ENCODE data around the gene SUMO3.

Gene SUMO3

DNA sequence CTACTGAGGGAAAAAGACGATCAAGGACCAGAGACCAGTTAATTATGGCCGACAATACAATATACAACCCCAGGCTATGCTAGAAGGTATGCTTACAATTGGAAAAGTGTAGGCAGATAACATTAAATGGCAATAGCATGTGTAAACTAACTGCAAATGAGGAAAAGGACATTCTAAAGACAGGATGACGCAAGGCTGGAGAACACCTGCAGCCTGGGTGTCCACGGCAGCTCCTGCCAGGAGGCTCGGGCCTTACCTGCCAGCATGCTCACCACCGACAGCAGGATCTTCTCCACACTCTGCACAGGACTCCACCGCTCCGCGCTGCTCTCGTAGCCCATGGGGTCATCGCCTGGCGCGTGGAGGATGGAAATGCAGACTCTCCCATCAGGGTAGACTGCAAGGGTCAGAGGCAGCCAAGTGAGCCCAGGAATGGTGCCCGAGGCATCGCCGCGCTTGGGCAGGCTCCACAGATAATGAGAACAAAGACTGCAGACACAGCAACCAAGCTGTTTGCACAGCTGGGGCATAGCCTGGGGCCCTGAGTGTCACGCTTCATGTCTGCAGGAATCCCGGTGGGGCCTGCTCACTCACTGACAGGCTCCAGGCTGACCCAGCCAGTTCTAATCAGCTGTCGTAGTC, 44.5 kb downstream of the SUMO3 start:
- H3K79me2 ChIP-seq (ENCODE audit: insufficient read depth, low read length) = peaks cover 2% of the 10 kb centered on the region; the same call in 1 of the 2 replicates
- no peak overlapping the region for H3K4me2 ChIP-seq (ENCODE audit: low read length)
- H4K20me1 ChIP-seq (ENCODE audit: insufficient read depth, low read length) = no peaks in the 10 kb centered on the region
- TF ChIP-seq, protein P1, sequence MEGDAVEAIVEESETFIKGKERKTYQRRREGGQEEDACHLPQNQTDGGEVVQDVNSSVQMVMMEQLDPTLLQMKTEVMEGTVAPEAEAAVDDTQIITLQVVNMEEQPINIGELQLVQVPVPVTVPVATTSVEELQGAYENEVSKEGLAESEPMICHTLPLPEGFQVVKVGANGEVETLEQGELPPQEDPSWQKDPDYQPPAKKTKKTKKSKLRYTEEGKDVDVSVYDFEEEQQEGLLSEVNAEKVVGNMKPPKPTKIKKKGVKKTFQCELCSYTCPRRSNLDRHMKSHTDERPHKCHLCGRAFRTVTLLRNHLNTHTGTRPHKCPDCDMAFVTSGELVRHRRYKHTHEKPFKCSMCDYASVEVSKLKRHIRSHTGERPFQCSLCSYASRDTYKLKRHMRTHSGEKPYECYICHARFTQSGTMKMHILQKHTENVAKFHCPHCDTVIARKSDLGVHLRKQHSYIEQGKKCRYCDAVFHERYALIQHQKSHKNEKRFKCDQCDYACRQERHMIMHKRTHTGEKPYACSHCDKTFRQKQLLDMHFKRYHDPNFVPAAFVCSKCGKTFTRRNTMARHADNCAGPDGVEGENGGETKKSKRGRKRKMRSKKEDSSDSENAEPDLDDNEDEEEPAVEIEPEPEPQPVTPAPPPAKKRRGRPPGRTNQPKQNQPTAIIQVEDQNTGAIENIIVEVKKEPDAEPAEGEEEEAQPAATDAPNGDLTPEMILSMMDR (IDR thresholded peaks at IDR 0.05; ENCODE audit: low read length) = no peak
- TF ChIP-seq EZH2 (IDR thresholded peaks at IDR 0.05; ENCODE audit: borderline replicate concordance, low read length) = no peak
- no peak overlapping the region for H3K4me3 ChIP-seq (ENCODE audit: low read depth, low read length, poor library complexity, severe bottlenecking)
- H3K27ac ChIP-seq (ENCODE audit: low read depth, low read length, poor library complexity, severe bottlenecking) = no peak overlapping the region
- no peak overlapping the region for H3K9ac ChIP-seq (ENCODE audit: low read length)
- peaks cover 96% of the 10 kb centered on the region for H3K36me3 ChIP-seq (ENCODE audit: insufficient read depth, low read length)
- no peaks in the 10 kb centered on the region for H3K27me3 ChIP-seq (ENCODE audit: insufficient read depth, low read length)
- H2AFZ ChIP-seq (ENCODE audit: low read length) = no peak overlapping the region
- H3F3A ChIP-seq (ENCODE audit: insufficient read depth, low read length) = no peaks in the 10 kb centered on the region
- no peaks in the 10 kb centered on the region for H3K9me3 ChIP-seq (ENCODE audit: low read length)
- H3K9me2 ChIP-seq (ENCODE audit: low read depth, low read length) = no peaks in the 10 kb centered on the region
- no peaks in the 10 kb centered on the region for H3K4me1 ChIP-seq (ENCODE audit: insufficient read depth, low read length, severe bottlenecking)

DNA sequence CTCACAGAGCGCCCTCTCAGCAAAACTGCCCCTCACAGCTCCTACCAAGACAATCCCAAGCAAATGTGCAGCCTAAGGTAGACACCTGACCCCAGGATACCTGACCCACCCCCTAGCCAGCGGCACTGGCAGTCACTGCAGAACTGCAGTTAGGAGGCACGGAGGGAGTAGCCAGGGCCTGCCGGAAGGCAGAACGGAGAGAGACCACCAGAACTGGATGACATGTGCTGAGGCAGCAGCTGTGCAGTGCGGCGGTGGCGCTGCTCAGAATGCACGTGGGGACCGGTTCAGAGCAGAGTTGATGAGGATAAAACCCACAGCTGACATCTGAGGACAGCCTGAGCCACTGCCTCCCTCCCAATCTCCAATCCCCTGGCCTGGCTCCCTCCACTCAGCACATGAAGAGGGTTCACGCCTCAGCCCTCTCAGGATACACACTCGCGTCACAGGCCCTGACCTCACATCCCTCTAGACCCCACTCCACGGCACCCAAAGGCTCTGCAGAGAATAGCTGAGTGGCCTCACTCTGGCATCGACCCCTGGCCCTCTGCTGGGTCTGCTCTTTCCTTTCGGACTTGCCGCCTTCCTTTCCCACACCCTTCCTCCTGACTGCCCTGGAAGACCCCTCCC, 45.9 kb downstream of the SUMO3 start:
- Histone ChIP-seq H2AFZ (ENCODE audit: low read length) (no peak overlapping the region), H3K4me1 (ENCODE audit: insufficient read depth, low read length, severe bottlenecking) (no peaks in the 10 kb centered on the region), H3K79me2 (ENCODE audit: insufficient read depth, low read length) (no peaks in the 10 kb centered on the region), H3K27ac (ENCODE audit: low read depth, low read length, poor library complexity, severe bottlenecking) (no peak overlapping the region), H3F3A (ENCODE audit: insufficient read depth, low read length) (no peaks in the 10 kb centered on the region), H3K4me2 (ENCODE audit: low read length) (no peak overlapping the region), H3K27me3 (ENCODE audit: insufficient read depth, low read length) (no peaks in the 10 kb centered on the region), H4K20me1 (ENCODE audit: insufficient read depth, low read length) (no peaks in the 10 kb centered on the region), H3K9me3 (ENCODE audit: low read length) (no peaks in the 10 kb centered on the region), H3K9ac (ENCODE audit: low read length) (no peak overlapping the region), H3K4me3 (ENCODE audit: low read depth, low read length, poor library complexity, severe bottlenecking) (no peak overlapping the region), H3K36me3 (ENCODE audit: insufficient read depth, low read length) (peaks cover 86% of the 10 kb centered on the region), H3K9me2 (ENCODE audit: low read depth, low read length) (no peaks in the 10 kb centered on the region)
- no peak for TF ChIP-seq EZH2 (IDR thresholded peaks at IDR 0.05; ENCODE audit: borderline replicate concordance, low read length)
- TF ChIP-seq, protein P1 (IDR thresholded peaks at IDR 0.05; ENCODE audit: low read length) = no peak

DNA sequence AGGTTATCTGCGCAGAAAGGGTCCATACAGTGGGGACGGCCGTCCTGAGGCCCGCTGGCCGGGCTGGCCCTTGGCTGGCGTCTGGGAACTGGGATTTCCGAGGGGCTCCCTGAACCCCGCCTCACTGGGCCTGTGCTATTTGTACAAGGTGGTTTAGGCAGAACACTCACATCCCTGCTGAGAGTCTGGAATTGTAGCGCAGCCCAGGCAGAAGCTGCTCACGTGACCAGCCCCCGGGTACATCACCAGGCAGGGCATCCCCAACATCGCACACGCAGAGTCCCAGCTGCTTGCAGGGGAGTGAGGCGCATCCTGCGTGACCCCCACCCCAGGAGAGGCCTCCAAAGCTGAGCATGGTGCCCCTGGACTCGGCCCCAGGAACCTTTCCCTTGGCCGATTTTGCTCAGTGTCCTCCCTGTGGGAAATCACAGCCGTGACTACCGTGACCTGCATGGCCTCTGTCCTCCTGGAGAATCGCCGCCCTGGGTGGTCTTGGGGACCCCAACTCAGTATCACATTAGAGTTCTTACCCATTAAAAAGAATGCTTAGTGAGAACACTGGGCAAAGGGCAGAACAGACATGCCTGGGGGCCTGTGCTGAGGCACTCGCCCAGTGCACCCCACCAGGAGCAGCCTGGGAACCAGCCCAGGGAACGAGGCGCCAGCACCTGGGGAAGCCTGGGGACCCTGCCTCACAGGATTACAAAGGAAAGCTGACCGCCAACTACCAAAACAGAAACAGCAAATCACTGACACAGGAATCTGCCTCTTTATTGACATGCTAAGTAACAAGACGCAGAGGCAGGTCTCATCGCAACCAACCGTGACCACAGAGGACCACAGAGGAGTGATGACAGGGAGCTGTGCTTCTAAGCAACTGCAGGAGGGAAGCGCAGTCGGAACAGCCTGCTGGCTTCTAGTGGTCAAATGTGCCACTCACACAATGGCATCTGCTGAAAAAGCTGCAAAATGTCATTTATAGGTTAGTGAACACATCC, 49.7 kb downstream of the SUMO3 start:
- H3K27ac ChIP-seq (ENCODE audit: low read depth, low read length, poor library complexity, severe bottlenecking) = no peak overlapping the region
- no peak overlapping the region for H3K4me3 ChIP-seq (ENCODE audit: low read depth, low read length, poor library complexity, severe bottlenecking)
- H3K9me2 ChIP-seq (ENCODE audit: low read depth, low read length) = no peaks in the 10 kb centered on the region
- H4K20me1 ChIP-seq (ENCODE audit: insufficient read depth, low read length) = no peaks in the 10 kb centered on the region
- H3K27me3 ChIP-seq (ENCODE audit: insufficient read depth, low read length) = no peaks in the 10 kb centered on the region
- no peak overlapping the region for H3K9ac ChIP-seq (ENCODE audit: low read length)
- no peaks in the 10 kb centered on the region for H3K9me3 ChIP-seq (ENCODE audit: low read length)
- H2AFZ ChIP-seq (ENCODE audit: low read length) = no peak overlapping the region
- TF ChIP-seq, protein P1 (IDR thresholded peaks at IDR 0.05; ENCODE audit: low read length) = no peak
- no peak for TF ChIP-seq EZH2 (IDR thresholded peaks at IDR 0.05; ENCODE audit: borderline replicate concordance, low read length)
- no peaks in the 10 kb centered on the region for H3F3A ChIP-seq (ENCODE audit: insufficient read depth, low read length)
- no peaks in the 10 kb centered on the region for H3K79me2 ChIP-seq (ENCODE audit: insufficient read depth, low read length)
- H3K4me1 ChIP-seq (ENCODE audit: insufficient read depth, low read length, severe bottlenecking) = no peaks in the 10 kb centered on the region
- H3K36me3 ChIP-seq (ENCODE audit: insufficient read depth, low read length) = peaks cover 47% of the 10 kb centered on the region
- no peak overlapping the region for H3K4me2 ChIP-seq (ENCODE audit: low read length)

Data from OCI-LY1 (cell line).